Keratinocyte (primary cell): ENCODE data around the gene PRKAR2A. TPM values are rescaled to one million over a fixed set of nuclear protein-coding genes. Genes with fewer than 3 reads are reported as not detected.

ENCODE experiments used
- DNase-seq: peaks from one replicate; pipeline ENCODE4 v3.0.0-alpha.2; 2011; ENCODE audit warnings: low read depth, missing footprints, low spot score
- FAIRE-seq: peaks from 2 replicates; lab custom pipeline; 2011; peaks lifted over from hg19 to GRCh38; lab: Jason Lieb, UNC
- H2AFZ ChIP-seq: 2 replicates; pipeline ENCODE4 v1.6.0; 2012; ENCODE audit warnings: low read length, control low read depth, inconsistent platforms; ENCODE audit not compliant: control insufficient read depth
- H3K27ac ChIP-seq: 2 replicates; pipeline ENCODE4 v1.5.1; 2011; ENCODE audit warnings: low read length; ENCODE audit not compliant: control insufficient read depth, insufficient read depth
- H3K27me3 ChIP-seq: 3 replicates; pipeline ENCODE4 v1.6.0; 2011; ENCODE audit warnings: low read length; ENCODE audit not compliant: control insufficient read depth, insufficient read depth; ENCODE audit errors: extremely low read depth
- H3K36me3 ChIP-seq, 2 experiments: 2 replicates in 1 of 2; 3 replicates in 1 of 2; pipeline ENCODE4 v1.5.1; 2011; ENCODE audit warnings: low read length in 2 of 2, mild to moderate bottlenecking in 1 of 2; ENCODE audit not compliant: control insufficient read depth in 2 of 2, insufficient read depth in 2 of 2; ENCODE audit errors: extremely low read depth in 1 of 2
- H3K4me1 ChIP-seq: 3 replicates; pipeline ENCODE4 v1.5.1; 2011; ENCODE audit warnings: low read length; ENCODE audit not compliant: control insufficient read depth, insufficient read depth; ENCODE audit errors: extremely low read depth
- H3K4me2 ChIP-seq: 3 replicates; pipeline ENCODE4 v1.6.0; 2011; ENCODE audit warnings: low read depth, low read length; ENCODE audit not compliant: control insufficient read depth, insufficient read depth; ENCODE audit errors: extremely low read depth
- H3K4me3 ChIP-seq, 3 experiments: fragments of 200-600 bp in 1 of 3; sonication (generic) in 1 of 3; 2 replicates in 2 of 3; 3 replicates in 1 of 3; pipeline ENCODE4 v1.5.1; 2011 to 2016; ENCODE audit warnings: low read length in 3 of 3, mild to moderate bottlenecking in 3 of 3, control low read depth in 2 of 3, inconsistent platforms in 1 of 3, low read depth in 1 of 3, mixed read lengths in 1 of 3, mixed run types in 1 of 3, moderate library complexity in 1 of 3; ENCODE audit not compliant: control insufficient read depth in 2 of 3, insufficient read depth in 2 of 3; ENCODE audit errors: extremely low read depth in 1 of 3
- H3K79me2 ChIP-seq: 2 replicates; pipeline ENCODE4 v1.6.0; 2012; ENCODE audit warnings: low read length; ENCODE audit not compliant: control insufficient read depth, insufficient read depth
- H3K9ac ChIP-seq: 3 replicates; pipeline ENCODE4 v1.6.0; 2011; ENCODE audit warnings: low read length; ENCODE audit not compliant: control insufficient read depth, insufficient read depth; ENCODE audit errors: extremely low read depth
- H3K9me1 ChIP-seq: 3 replicates; pipeline ENCODE4 v1.6.0; 2011; ENCODE audit warnings: low read length; ENCODE audit not compliant: control insufficient read depth, insufficient read depth; ENCODE audit errors: extremely low read depth
- H3K9me3 ChIP-seq: 2 replicates; pipeline ENCODE4 v1.5.1; 2012; ENCODE audit warnings: low read depth, low read length; ENCODE audit not compliant: control insufficient read depth
- H4K20me1 ChIP-seq: 3 replicates; pipeline ENCODE4 v1.6.0; 2011; ENCODE audit warnings: low read length; ENCODE audit not compliant: control insufficient read depth, insufficient read depth; ENCODE audit errors: extremely low read depth
- EZH2 ChIP-seq: IDR thresholded peaks from one replicate; pipeline ENCODE4 v1.6.1; 2012; ENCODE audit warnings: inconsistent platforms, mild to moderate bottlenecking, low read length, moderate library complexity
- dilution Hi-C: fragments of 300-500 bp; cut with MboI; formaldehyde crosslinking; loops from one replicate; pipeline ENCODE4 v1.7.0; 2020; ENCODE audit warnings: low sequenced_read_pairs; ENCODE audit not compliant: extremely low pct_ligation_motif_present
- polyA plus RNA-seq, 5 experiments: library from polyadenylated mRNA; depleted of rRNA in 3 of 5; stranded (reverse) in 3 of 5; stranded (forward) in 1 of 5; unstranded in 1 of 5; fragments of >200 nt; gene quantifications; 1 replicate in 1 of 5; 2 replicates in 3 of 5; 3 replicates in 1 of 5; pipeline versions ENCODE4 v1.2.1 to v1.2.3, GENCODE V29; 2011 to 2012; ENCODE audit warnings: missing spikeins in 2 of 5, low read depth in 1 of 5, low replicate concordance in 1 of 5
- TF ChIP-seq, protein P1 (sequence below), 3 experiments: IDR thresholded peaks in 1 of 3; conservative IDR thresholded peaks in 1 of 3; optimal IDR thresholded peaks in 1 of 3; 2 replicates in 2 of 3; 3 replicates in 1 of 3; pipeline versions ENCODE3 to v1.5.1; 2011; ENCODE audit warnings: low read length in 3 of 3, mild to moderate bottlenecking in 3 of 3, moderate library complexity in 2 of 3, control low read depth in 1 of 3, inconsistent platforms in 1 of 3; ENCODE audit not compliant: insufficient read depth in 2 of 3; ENCODE audit errors: extremely low read depth in 1 of 3

Gene PRKAR2A
- polyA plus RNA-seq, 1 donor (not counting 4 experiments of a cell fraction or from before 2014, with no cell fraction given): 23.2 TPM

DNA sequence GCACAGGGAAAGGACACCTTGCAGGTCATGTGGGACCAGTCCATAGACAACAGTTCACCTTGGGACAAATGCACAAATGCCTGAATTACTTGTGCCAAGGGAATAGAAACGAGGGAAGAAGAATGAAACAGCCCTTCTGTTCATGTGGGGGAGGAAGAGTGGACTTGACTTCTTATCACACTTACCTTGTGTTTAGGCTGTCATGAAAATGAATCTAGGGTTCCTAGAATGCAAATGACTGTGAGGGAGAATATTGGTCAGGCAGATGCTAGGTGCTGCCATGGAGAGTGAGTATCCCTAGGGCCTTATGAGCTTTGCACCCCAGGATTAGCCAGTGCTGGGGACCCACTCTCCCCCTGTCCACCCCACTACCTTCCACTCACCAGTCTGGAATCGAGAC lies 11.0 kb upstream of the PRKAR2A start:
- peaks cover 12% of the 10 kb centered on the region for H3K4me1 ChIP-seq
- no peak overlapping the region for H2AFZ ChIP-seq
- no peak for FAIRE-seq

DNA sequence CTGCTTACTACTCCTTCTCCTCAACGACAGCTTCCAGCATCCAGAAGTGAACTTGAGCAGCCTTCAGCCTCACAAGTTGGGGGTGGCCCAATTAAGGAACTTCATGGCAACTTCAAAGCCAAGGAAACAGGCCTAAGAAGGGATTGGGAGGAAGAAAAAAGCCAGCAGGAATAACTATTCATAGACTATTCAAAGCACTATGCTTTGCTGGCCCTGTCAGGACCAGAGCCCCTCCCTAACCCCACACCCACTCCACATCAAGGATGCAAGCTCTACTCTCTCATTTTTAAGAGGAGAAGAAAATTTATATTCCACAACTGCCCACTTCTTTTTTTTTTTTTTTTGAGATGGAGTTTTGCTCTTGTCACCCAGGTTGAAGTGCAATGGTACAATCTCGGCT lies 10.0 kb upstream of the PRKAR2A start:
- Histone ChIP-seq H3K4me3 (no peak overlapping the region), H3K27me3 (no peaks in the 10 kb centered on the region), H4K20me1 (no peaks in the 10 kb centered on the region), H3K9ac (no peak overlapping the region), H3K36me3 (peaks cover 2 to 5% of the 10 kb centered on the region in 2 experiments), H3K27ac (no peak overlapping the region), H3K79me2 (no peaks in the 10 kb centered on the region), H3K9me3 (no peaks in the 10 kb centered on the region), H3K9me1 (no peaks in the 10 kb centered on the region), H2AFZ (no peak overlapping the region), H3K4me1 (peaks cover 2% of the 10 kb centered on the region), H3K4me2 (no peak overlapping the region)
- TF ChIP-seq, protein P1, sequence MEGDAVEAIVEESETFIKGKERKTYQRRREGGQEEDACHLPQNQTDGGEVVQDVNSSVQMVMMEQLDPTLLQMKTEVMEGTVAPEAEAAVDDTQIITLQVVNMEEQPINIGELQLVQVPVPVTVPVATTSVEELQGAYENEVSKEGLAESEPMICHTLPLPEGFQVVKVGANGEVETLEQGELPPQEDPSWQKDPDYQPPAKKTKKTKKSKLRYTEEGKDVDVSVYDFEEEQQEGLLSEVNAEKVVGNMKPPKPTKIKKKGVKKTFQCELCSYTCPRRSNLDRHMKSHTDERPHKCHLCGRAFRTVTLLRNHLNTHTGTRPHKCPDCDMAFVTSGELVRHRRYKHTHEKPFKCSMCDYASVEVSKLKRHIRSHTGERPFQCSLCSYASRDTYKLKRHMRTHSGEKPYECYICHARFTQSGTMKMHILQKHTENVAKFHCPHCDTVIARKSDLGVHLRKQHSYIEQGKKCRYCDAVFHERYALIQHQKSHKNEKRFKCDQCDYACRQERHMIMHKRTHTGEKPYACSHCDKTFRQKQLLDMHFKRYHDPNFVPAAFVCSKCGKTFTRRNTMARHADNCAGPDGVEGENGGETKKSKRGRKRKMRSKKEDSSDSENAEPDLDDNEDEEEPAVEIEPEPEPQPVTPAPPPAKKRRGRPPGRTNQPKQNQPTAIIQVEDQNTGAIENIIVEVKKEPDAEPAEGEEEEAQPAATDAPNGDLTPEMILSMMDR (optimal IDR thresholded peaks at IDR 0.05 in 1 of 3, IDR thresholded peaks at IDR 0.05 in 1 of 3, conservative IDR thresholded peaks at IDR 0.05 in 1 of 3; ENCODE audit: extremely low read depth in 1 of 3, insufficient read depth in 2 of 3, low read length in 3 of 3): no peak
- no peak for TF ChIP-seq EZH2
- FAIRE-seq (no peak), DNase-seq (no peak)
- dilution Hi-C loops: no loop called here

More for the DNA sequence above, 11.0 kb upstream of the PRKAR2A start:
- no peak for DNase-seq
- dilution Hi-C loops: no loop called here
- TF ChIP-seq EZH2: no peak
- TF ChIP-seq, protein P1 (optimal IDR thresholded peaks at IDR 0.05 in 1 of 3, IDR thresholded peaks at IDR 0.05 in 1 of 3, conservative IDR thresholded peaks at IDR 0.05 in 1 of 3; ENCODE audit: extremely low read depth in 1 of 3, insufficient read depth in 2 of 3, low read length in 3 of 3): no peak
- Histone ChIP-seq H3K4me3 (no peak overlapping the region), H3K4me2 (no peak overlapping the region), H3K36me3 (peaks cover 2 to 5% of the 10 kb centered on the region in 2 experiments), H4K20me1 (no peaks in the 10 kb centered on the region), H3K79me2 (no peaks in the 10 kb centered on the region), H3K9me3 (no peaks in the 10 kb centered on the region), H3K9ac (no peak overlapping the region), H3K27me3 (no peaks in the 10 kb centered on the region), H3K9me1 (no peaks in the 10 kb centered on the region), H3K27ac (no peak overlapping the region)
